Vagina (tissue), 2 donors: ENCODE data around the gene SDCCAG8.

Experiments used
- CTCF ChIP-seq, 3 experiments: fragments of 450-650 bp in 2 of 3; fragments of 200-600 bp in 1 of 3; sonication (generic) in 1 of 3; IDR thresholded peaks; one replicate each; pipeline ENCODE4 v1.5.1; 2017 to 2019; ENCODE audit warnings: antibody characterized with exemption in 3 of 3, mild to moderate bottlenecking in 2 of 3, moderate library complexity in 2 of 3
- POLR2A ChIP-seq, 2 donors: fragments of 450-650 bp; IDR thresholded peaks; one replicate each; pipeline ENCODE4 v1.6.1; 2017; ENCODE audit warnings: antibody characterized with exemption in 2 of 2, mild to moderate bottlenecking in 2 of 2, moderate library complexity in 2 of 2

GRCh38 chr1:243493156-243494129, 237.6 kb downstream of the SDCCAG8 start:
- TF ChIP-seq POLR2A (IDR thresholded peaks at IDR 0.05) (no peak), CTCF (IDR thresholded peaks at IDR 0.05) (no peak)
